Mononuclear cell (primary cell): ENCODE data around the gene TMPRSS11D. TPM values are rescaled to one million over a fixed set of nuclear protein-coding genes. Genes with fewer than 3 reads are reported as not detected.

Experiments
- H3K27me3 ChIP-seq: 2 replicates; pipeline ENCODE4 v1.6.0; 2011; ENCODE audit warnings: low read length, control low read depth; ENCODE audit not compliant: insufficient read depth
- H3K4me1 ChIP-seq: 2 replicates; pipeline ENCODE4 v1.5.1; 2011; ENCODE audit warnings: mild to moderate bottlenecking, low read length, control low read depth; ENCODE audit not compliant: insufficient read depth
- H3K4me3 ChIP-seq: 2 replicates; pipeline ENCODE4 v1.5.1; 2011; ENCODE audit warnings: mild to moderate bottlenecking, low read length, moderate library complexity
- H3K9me3 ChIP-seq: 2 replicates; pipeline ENCODE4 v1.5.1; 2011; ENCODE audit warnings: low read depth, mild to moderate bottlenecking, control low read depth, low read length
- total RNA-seq: library from RNA; depleted of rRNA; stranded (reverse); fragments of >200 nt; gene quantifications from one replicate; pipeline ENCODE4 v1.2.3, GENCODE V29; 2012

The TMPRSS11D gene
- total RNA-seq = not detected

GRCh38 chr4:67883902-67884301 lies at the start of gene TMPRSS11D:
TSS of gene TMPRSS11D (minus strand) at chr4:67884002. CDS start at chr4:67883933, 69 bp downstream.
- Histone ChIP-seq H3K4me1 (peaks cover 23% of the 10 kb centered on the region), H3K27me3 (no peaks in the 10 kb centered on the region), H3K4me3 (no peak within 1 kb of the TSS), H3K9me3 (no peaks in the 10 kb centered on the region)

- Histone ChIP-seq H3K4me3 (no peak overlapping the region), H3K4me1 (no peaks in the 10 kb centered on the region), H3K9me3 (no peaks in the 10 kb centered on the region), H3K27me3 (no peaks in the 10 kb centered on the region)
Observed at GRCh38 chr4:67933038-67933437, 49.2 kb upstream of the TMPRSS11D start.

GRCh38 chr4:67931256-67931655 lies 47.5 kb upstream of the TMPRSS11D start:
- H3K27me3 ChIP-seq = no peaks in the 10 kb centered on the region
- no peaks in the 10 kb centered on the region for H3K9me3 ChIP-seq
- H3K4me3 ChIP-seq = no peak overlapping the region
- H3K4me1 ChIP-seq = no peaks in the 10 kb centered on the region

GRCh38 chr4:67929426-67929825 lies 45.6 kb upstream of the TMPRSS11D start:
- no peaks in the 10 kb centered on the region for H3K27me3 ChIP-seq
- no peaks in the 10 kb centered on the region for H3K9me3 ChIP-seq
- H3K4me1 ChIP-seq = no peaks in the 10 kb centered on the region
- H3K4me3 ChIP-seq = no peak overlapping the region

- H3K9me3 ChIP-seq = no peaks in the 10 kb centered on the region
- H3K4me3 ChIP-seq = no peak overlapping the region
- no peaks in the 10 kb centered on the region for H3K4me1 ChIP-seq
Observed at GRCh38 chr4:67928546-67928945, 44.7 kb upstream of the TMPRSS11D start.

GRCh38 chr4:67927251-67927650 lies 43.4 kb upstream of the TMPRSS11D start:
- no peaks in the 10 kb centered on the region for H3K9me3 ChIP-seq
- no peaks in the 10 kb centered on the region for H3K27me3 ChIP-seq
- H3K4me3 ChIP-seq = no peak overlapping the region
- no peaks in the 10 kb centered on the region for H3K4me1 ChIP-seq

More at GRCh38 chr4:67928546-67928945, 44.7 kb upstream of the TMPRSS11D start:
- no peaks in the 10 kb centered on the region for H3K27me3 ChIP-seq

GRCh38 chr4:67926485-67926884 lies 42.7 kb upstream of the TMPRSS11D start:
- no peak overlapping the region for H3K4me3 ChIP-seq
- H3K4me1 ChIP-seq = no peaks in the 10 kb centered on the region
- no peaks in the 10 kb centered on the region for H3K27me3 ChIP-seq
- H3K9me3 ChIP-seq = no peaks in the 10 kb centered on the region

- H3K27me3 ChIP-seq = no peaks in the 10 kb centered on the region
- no peaks in the 10 kb centered on the region for H3K4me1 ChIP-seq
Observed at GRCh38 chr4:67922697-67923096, 38.9 kb upstream of the TMPRSS11D start.

GRCh38 chr4:67918428-67918827 lies 34.6 kb upstream of the TMPRSS11D start:
- Histone ChIP-seq H3K27me3 (no peaks in the 10 kb centered on the region), H3K4me3 (no peak overlapping the region), H3K4me1 (no peaks in the 10 kb centered on the region), H3K9me3 (no peaks in the 10 kb centered on the region)

More at GRCh38 chr4:67922697-67923096, 38.9 kb upstream of the TMPRSS11D start:
- H3K9me3 ChIP-seq = no peaks in the 10 kb centered on the region
- no peak overlapping the region for H3K4me3 ChIP-seq

GRCh38 chr4:67915400-67915966 lies 31.7 kb upstream of the TMPRSS11D start:
- H3K9me3 ChIP-seq = no peaks in the 10 kb centered on the region
- no peaks in the 10 kb centered on the region for H3K27me3 ChIP-seq
- H3K4me1 ChIP-seq = no peaks in the 10 kb centered on the region
- H3K4me3 ChIP-seq = no peak overlapping the region

- Histone ChIP-seq H3K4me3 (no peak overlapping the region), H3K27me3 (peaks cover 3% of the 10 kb centered on the region), H3K9me3 (no peaks in the 10 kb centered on the region), H3K4me1 (no peaks in the 10 kb centered on the region)
Observed at GRCh38 chr4:67912080-67912479, 28.3 kb upstream of the TMPRSS11D start.

- H3K4me1 ChIP-seq = no peaks in the 10 kb centered on the region
- no peak overlapping the region for H3K4me3 ChIP-seq
- no peaks in the 10 kb centered on the region for H3K9me3 ChIP-seq
- peaks cover 3% of the 10 kb centered on the region for H3K27me3 ChIP-seq
Observed at GRCh38 chr4:67911638-67912037, 27.8 kb upstream of the TMPRSS11D start.

- H3K9me3 ChIP-seq = no peaks in the 10 kb centered on the region
- H3K4me3 ChIP-seq = no peak overlapping the region
- peaks cover 3% of the 10 kb centered on the region for H3K27me3 ChIP-seq
- no peaks in the 10 kb centered on the region for H3K4me1 ChIP-seq
Observed at GRCh38 chr4:67911141-67911540, 27.3 kb upstream of the TMPRSS11D start.

- H3K4me3 ChIP-seq = no peak overlapping the region
Observed at GRCh38 chr4:67910585-67910905, 26.7 kb upstream of the TMPRSS11D start.

GRCh38 chr4:67909905-67910584 lies 26.2 kb upstream of the TMPRSS11D start:
- no peaks in the 10 kb centered on the region for H3K4me1 ChIP-seq
- H3K9me3 ChIP-seq = no peaks in the 10 kb centered on the region
- H3K27me3 ChIP-seq = peaks cover 3% of the 10 kb centered on the region
- H3K4me3 ChIP-seq = no peak overlapping the region

More at GRCh38 chr4:67910585-67910905, 26.7 kb upstream of the TMPRSS11D start:
- peaks cover 3% of the 10 kb centered on the region for H3K27me3 ChIP-seq
- no peaks in the 10 kb centered on the region for H3K4me1 ChIP-seq
- H3K9me3 ChIP-seq = no peaks in the 10 kb centered on the region

- no peak overlapping the region for H3K4me3 ChIP-seq
- H3K27me3 ChIP-seq = peaks cover 3% of the 10 kb centered on the region
- no peaks in the 10 kb centered on the region for H3K4me1 ChIP-seq
- no peaks in the 10 kb centered on the region for H3K9me3 ChIP-seq
Observed at GRCh38 chr4:67907650-67908049, 23.8 kb upstream of the TMPRSS11D start.
